ENCODE results near the gene ZCCHC2. TPM values are rescaled to one million over a fixed set of nuclear protein-coding genes. Genes with fewer than 3 reads are reported as not detected.

ZCCHC2 gene
- total and polyA plus RNA-seq, 2 of the 13 experiments (the other 11 are each of a cell fraction or from before 2014, with no cell fraction given) = 62.5 to 76.1 TPM

GRCh38 chr18:62571037-62571436, 48.2 kb downstream of the ZCCHC2 start:
- no TSS peak for BruUV-seq (replicated peaks)
- H3K27me3 ChIP-seq (ENCODE audit: control insufficient read depth in 1 of 2, insufficient read depth in 2 of 2, low read length in 2 of 2) = no peaks in the 10 kb centered on the region
- H3K27ac ChIP-seq (ENCODE audit: extremely low read length, insufficient read depth, low read length) = no peak overlapping the region
- H3K9me3 ChIP-seq (ENCODE audit: low read length) = no peaks in the 10 kb centered on the region
- FAIRE-seq (no peak), DNase-seq (ENCODE audit: low spot score) (no peak), ATAC-seq (no peak)
- no peak overlapping the region for H3K4me2 ChIP-seq (ENCODE audit: low read depth, low read length)
- in situ Hi-C loops (cut with HindIII; ENCODE audit: extremely low pct_ligation_motif_present, low pct_unique_long_range_greater_than_20kb) = no loop called here
- no peak overlapping the region for H3K9ac ChIP-seq (ENCODE audit: insufficient read depth, low read depth, low read length)
- no peak overlapping the region for H2AFZ ChIP-seq (ENCODE audit: low read length)
- H3K4me3 ChIP-seq (replicated peaks in 1 of 3; ENCODE audit: insufficient read depth in 1 of 3, low read depth in 2 of 3, low read length in 3 of 3) = no peak overlapping the region
- TF ChIP-seq ZNF644 (CRISPR knock-in tag; IDR thresholded peaks at IDR 0.05; ENCODE audit: low read depth) = no peak
- TF ChIP-seq MTF2 (CRISPR knock-in tag; IDR thresholded peaks at IDR 0.05; ENCODE audit: borderline replicate concordance) = no peak
- TF ChIP-seq SMYD3 (CRISPR knock-in tag; IDR thresholded peaks at IDR 0.05) = no peak
- TF ChIP-seq SUZ12 (IDR thresholded peaks at IDR 0.05; ENCODE audit: low read depth, low read length) = no peak
- no peak for TF ChIP-seq PHF20 (CRISPR knock-in tag; IDR thresholded peaks at IDR 0.05)
- TF ChIP-seq ZNF639 (CRISPR knock-in tag; conservative IDR thresholded peaks at IDR 0.05) = no peak
- no peak for TF ChIP-seq ZNF430 (CRISPR knock-in tag; IDR thresholded peaks at IDR 0.05)
- no peak for TF ChIP-seq BRCA1 (CRISPR knock-in tag; IDR thresholded peaks at IDR 0.05)
- no peak for TF ChIP-seq ZZZ3 (CRISPR knock-in tag; IDR thresholded peaks at IDR 0.05; ENCODE audit: borderline replicate concordance)
- no peak for TF ChIP-seq BCLAF1 (IDR thresholded peaks at IDR 0.05)
- TF ChIP-seq ZNF441 (CRISPR knock-in tag; IDR thresholded peaks at IDR 0.05; ENCODE audit: borderline replicate concordance) = no peak
- no peak for TF ChIP-seq EHMT2 (IDR thresholded peaks at IDR 0.05; ENCODE audit: borderline replicate concordance, low read depth, low read length)
- TF ChIP-seq ZFP36L2 (CRISPR knock-in tag; IDR thresholded peaks at IDR 0.05) = no peak
- TF ChIP-seq RERE (CRISPR knock-in tag; IDR thresholded peaks at IDR 0.05; ENCODE audit: low read depth) = no peak
- TF ChIP-seq HOXA5 (CRISPR knock-in tag; IDR thresholded peaks at IDR 0.05) = no peak
- no peak for TF ChIP-seq MATR3 (CRISPR knock-in tag; IDR thresholded peaks at IDR 0.05)
- TF ChIP-seq HOXA7 (CRISPR knock-in tag; IDR thresholded peaks at IDR 0.05) = no peak
- TF ChIP-seq ZMAT3 (CRISPR knock-in tag; conservative IDR thresholded peaks at IDR 0.05) = no peak
- no peak for TF ChIP-seq TRIM24 (CRISPR knock-in tag; IDR thresholded peaks at IDR 0.05)
- H4K20me1 ChIP-seq (ENCODE audit: insufficient read depth, low read length) = no peaks in the 10 kb centered on the region; the same call in 1 of the 2 replicates
- intact Hi-C loops (cut with micrococcal nuclease; ENCODE audit: unreplicated experiment) = no loop called here
- H3K79me2 ChIP-seq (ENCODE audit: insufficient read depth, low read length) = peaks cover 2% of the 10 kb centered on the region
- H3K36me3 ChIP-seq (replicated peaks in 1 of 2; ENCODE audit: control insufficient read depth in 1 of 2, insufficient read depth in 2 of 2, low read length in 2 of 2) = peaks cover 27 to 82% of the 10 kb centered on the region in 2 experiments
- POLR2A ChIA-PET = no interaction called here
- no peaks in the 10 kb centered on the region for H3K4me1 ChIP-seq (ENCODE audit: insufficient read depth, low read length)
- WGBS (ENCODE audit: low lambda C conversion rate) = 72% methylated on average over 4 of the region's 4 CpGs
- CTCF ChIA-PET (ENCODE audit: low intra/inter-chr PET ratio, low total read pairs) = no interaction called here
